Measurements from ENCODE around the gene MCM3AP.
A peak's percentile ranks its signal among the peaks of the same experiment; 100 is the strongest.

MCM3AP gene

GRCh38 chr21:46239817-46240325 lies 45.5 kb downstream of the MCM3AP start:
- H3K4me2 ChIP-seq (ENCODE audit: low read depth, low read length) = no peak overlapping the region
- no peaks in the 10 kb centered on the region for H3K4me1 ChIP-seq (ENCODE audit: low read length)
- no peaks in the 10 kb centered on the region for H4K20me1 ChIP-seq (ENCODE audit: insufficient read depth, low read length)
- H2AFZ ChIP-seq (ENCODE audit: low read length) = no peak overlapping the region
- H3K27ac ChIP-seq (ENCODE audit: low read length) = no peak overlapping the region
- H3K36me3 ChIP-seq (replicated peaks; ENCODE audit: insufficient read depth, low read length) = peaks cover 39% of the 10 kb centered on the region
- H3K9ac ChIP-seq (ENCODE audit: low read length) = no peak overlapping the region
- H3K79me2 ChIP-seq (ENCODE audit: low read length) = 0 out of 2 replicates have a peak, but pooled peaks cover 5% of the 10 kb centered on the region
- no peaks in the 10 kb centered on the region for H3K9me3 ChIP-seq (replicated peaks; ENCODE audit: insufficient read depth, low read length)
- H3F3A ChIP-seq (ENCODE audit: insufficient read depth, low read length) = no peaks in the 10 kb centered on the region
- TF ChIP-seq EZH2phosphoT487 (IDR thresholded peaks at IDR 0.05; ENCODE audit: low read length) (no peak), CTCF (IDR thresholded peaks at IDR 0.05; ENCODE audit: low read length) (no peak), EZH2 (optimal IDR thresholded peaks at IDR 0.05; ENCODE audit: low read depth, low read length) (no peak)
- no peaks in the 10 kb centered on the region for H3K9me2 ChIP-seq (replicated peaks; ENCODE audit: insufficient read depth, low read length)
- H3K27me3 ChIP-seq (replicated peaks; ENCODE audit: insufficient read depth, low read length) = no peaks in the 10 kb centered on the region
- no peak overlapping the region for H3K4me3 ChIP-seq (ENCODE audit: low read length)
- no peak for DNase-seq

GRCh38 chr21:46237474-46237873 lies 47.9 kb downstream of the MCM3AP start:
- Histone ChIP-seq H3K27ac (ENCODE audit: low read length) (no peak overlapping the region), H3K79me2 (ENCODE audit: low read length) (no peaks in the 10 kb centered on the region), H4K20me1 (ENCODE audit: insufficient read depth, low read length) (no peaks in the 10 kb centered on the region), H3K4me3 (ENCODE audit: low read length) (no peak overlapping the region), H2AFZ (ENCODE audit: low read length) (no peak overlapping the region), H3K9me2 (replicated peaks; ENCODE audit: insufficient read depth, low read length) (no peaks in the 10 kb centered on the region), H3K9ac (ENCODE audit: low read length) (no peak overlapping the region), H3K27me3 (replicated peaks; ENCODE audit: insufficient read depth, low read length) (no peaks in the 10 kb centered on the region), H3K36me3 (replicated peaks; ENCODE audit: insufficient read depth, low read length) (peaks cover 23% of the 10 kb centered on the region), H3F3A (ENCODE audit: insufficient read depth, low read length) (no peaks in the 10 kb centered on the region), H3K9me3 (replicated peaks; ENCODE audit: insufficient read depth, low read length) (no peaks in the 10 kb centered on the region), H3K4me2 (ENCODE audit: low read depth, low read length) (no peak overlapping the region), H3K4me1 (ENCODE audit: low read length) (no peaks in the 10 kb centered on the region)
- no peak for TF ChIP-seq EZH2phosphoT487 (IDR thresholded peaks at IDR 0.05; ENCODE audit: low read length)
- no peak for TF ChIP-seq EZH2 (optimal IDR thresholded peaks at IDR 0.05; ENCODE audit: low read depth, low read length)
- TF ChIP-seq CTCF (IDR thresholded peaks at IDR 0.05; ENCODE audit: low read length) = no peak
- no peak for DNase-seq

GRCh38 chr21:46234436-46234950 lies 50.9 kb downstream of the MCM3AP start:
- Histone ChIP-seq H3K27me3 (replicated peaks; ENCODE audit: insufficient read depth, low read length) (no peaks in the 10 kb centered on the region), H3K4me2 (ENCODE audit: low read depth, low read length) (no peak overlapping the region), H3K4me1 (ENCODE audit: low read length) (peaks cover 4% of the 10 kb centered on the region; the same call in 1 of the 2 replicates), H3K9ac (ENCODE audit: low read length) (no peak overlapping the region), H3K9me2 (replicated peaks; ENCODE audit: insufficient read depth, low read length) (no peaks in the 10 kb centered on the region), H3K9me3 (replicated peaks; ENCODE audit: insufficient read depth, low read length) (no peaks in the 10 kb centered on the region), H3K4me3 (ENCODE audit: low read length) (no peak overlapping the region), H4K20me1 (ENCODE audit: insufficient read depth, low read length) (no peaks in the 10 kb centered on the region), H2AFZ (ENCODE audit: low read length) (no peak overlapping the region), H3K36me3 (replicated peaks; ENCODE audit: insufficient read depth, low read length) (peaks cover 18% of the 10 kb centered on the region), H3K79me2 (ENCODE audit: low read length) (peaks cover 5% of the 10 kb centered on the region; the same call in 1 of the 2 replicates), H3F3A (ENCODE audit: insufficient read depth, low read length) (no peaks in the 10 kb centered on the region), H3K27ac (ENCODE audit: low read length) (no peak overlapping the region)
- DNase-seq = no peak
- no peak for TF ChIP-seq EZH2phosphoT487 (IDR thresholded peaks at IDR 0.05; ENCODE audit: low read length)

GRCh38 chr21:46229923-46230260 lies 55.5 kb downstream of the MCM3AP start:
- H3K4me3 ChIP-seq (ENCODE audit: low read length) = peak overlapping the region; percentile 80
- H3K9me3 ChIP-seq (replicated peaks; ENCODE audit: insufficient read depth, low read length) = no peaks in the 10 kb centered on the region
- H3K27me3 ChIP-seq (replicated peaks; ENCODE audit: insufficient read depth, low read length) = no peaks in the 10 kb centered on the region
- TF ChIP-seq EZH2phosphoT487 (IDR thresholded peaks at IDR 0.05; ENCODE audit: low read length) (no peak), EZH2 (optimal IDR thresholded peaks at IDR 0.05; ENCODE audit: low read depth, low read length) (no peak), CTCF (IDR thresholded peaks at IDR 0.05; ENCODE audit: low read length) (no peak)
- H2AFZ ChIP-seq (ENCODE audit: low read length) = peak overlapping the region; percentile 83; the same call in 1 of the 2 replicates
- peak overlapping the region; percentile 94 for H3K4me2 ChIP-seq (ENCODE audit: low read depth, low read length)
- H3K27ac ChIP-seq (ENCODE audit: low read length) = no peak overlapping the region
- no peak for DNase-seq
- H3K36me3 ChIP-seq (replicated peaks; ENCODE audit: insufficient read depth, low read length) = no peaks in the 10 kb centered on the region
- H3F3A ChIP-seq (ENCODE audit: insufficient read depth, low read length) = peaks cover 15% of the 10 kb centered on the region
- H3K79me2 ChIP-seq (ENCODE audit: low read length) = peaks cover 42% of the 10 kb centered on the region
- peak overlapping the region; percentile 80 for H3K9ac ChIP-seq (ENCODE audit: low read length)
- H3K4me1 ChIP-seq (ENCODE audit: low read length) = peaks cover 20% of the 10 kb centered on the region
- H4K20me1 ChIP-seq (ENCODE audit: insufficient read depth, low read length) = peaks cover 12% of the 10 kb centered on the region; the same call in 1 of the 2 replicates
- H3K9me2 ChIP-seq (replicated peaks; ENCODE audit: insufficient read depth, low read length) = no peaks in the 10 kb centered on the region
